ENCODE data around the gene BPTF.

- no peak for TF ChIP-seq CTCF (IDR thresholded peaks at IDR 0.05; ENCODE audit: poor library complexity)
- no peak for TF ChIP-seq EZH2 (IDR thresholded peaks at IDR 0.05; ENCODE audit: borderline replicate concordance)
- no peak for TF ChIP-seq EZH2phosphoT487 (IDR thresholded peaks at IDR 0.05; ENCODE audit: low read depth, severe bottlenecking, unreplicated experiment)
Observed at GRCh38 chr17:67980456-67980855, 155.2 kb downstream of the BPTF start.
